HL-60/S4 treated with phorbol 12-myristate 13-acetate at 8.2 ng/mL for 4 days and 3 days (cell line): ENCODE data around the gene MON2.

ENCODE experiments used
- in situ Hi-C: fragments of 300-500 bp; cut with MboI; formaldehyde crosslinking; loops from 2 replicates; pipeline ENCODE4 v1.15.0; 2022; ENCODE audit warnings: low sequenced_read_pairs

MON2 gene

GRCh38 chr12:62605981-62606380 lies 139.4 kb downstream of the MON2 start:
- in situ Hi-C loops = no loop called here

- in situ Hi-C loops = no loop called here
These were observed 140.0 kb downstream of the MON2 start for GRCh38 chr12:62606654-62607053.

GRCh38 chr12:62613081-62613480 lies 146.5 kb downstream of the MON2 start:
- in situ Hi-C loops = no loop called here

GRCh38 chr12:62618319-62618718 lies 151.7 kb downstream of the MON2 start:
- in situ Hi-C loops = no loop called here

GRCh38 chr12:62618930-62619329 lies 152.3 kb downstream of the MON2 start:
- in situ Hi-C loops = no loop called here

GRCh38 chr12:62621101-62621638 lies 154.5 kb downstream of the MON2 start:
- in situ Hi-C loops = no loop called here

- in situ Hi-C loops = no loop called here
These were observed 155.6 kb downstream of the MON2 start for GRCh38 chr12:62622177-62622576.

GRCh38 chr12:62625228-62625627 lies 158.6 kb downstream of the MON2 start:
- in situ Hi-C loops = no loop called here

GRCh38 chr12:62627181-62627580 lies 160.6 kb downstream of the MON2 start:
- in situ Hi-C loops = no loop called here

- in situ Hi-C loops = no loop called here
These were observed 162.8 kb downstream of the MON2 start for GRCh38 chr12:62629413-62629812.

GRCh38 chr12:62629971-62630739 lies 163.5 kb downstream of the MON2 start:
- in situ Hi-C loops = no loop called here

GRCh38 chr12:62631471-62632410 lies 165.1 kb downstream of the MON2 start:
- in situ Hi-C loops = no loop called here

- in situ Hi-C loops = no loop called here
These were observed 165.8 kb downstream of the MON2 start for GRCh38 chr12:62632411-62632918.

GRCh38 chr12:62635649-62636048 lies 169.0 kb downstream of the MON2 start:
- in situ Hi-C loops = no loop called here

- in situ Hi-C loops = no loop called here
These were observed 171.1 kb downstream of the MON2 start for GRCh38 chr12:62637679-62638078.

- in situ Hi-C loops = no loop called here
These were observed 174.4 kb downstream of the MON2 start for GRCh38 chr12:62640910-62641448.

GRCh38 chr12:62642486-62642885 lies 175.9 kb downstream of the MON2 start:
- in situ Hi-C loops = no loop called here

- in situ Hi-C loops = no loop called here
These were observed 176.9 kb downstream of the MON2 start for GRCh38 chr12:62643486-62643885.

- in situ Hi-C loops = no loop called here
These were observed 179.9 kb downstream of the MON2 start for GRCh38 chr12:62646566-62646965.

GRCh38 chr12:62647586-62647985 lies 181.0 kb downstream of the MON2 start:
- in situ Hi-C loops = no loop called here
